HL-60 (cell line): ENCODE results near the gene PKD1.

Experiments
- CTCF ChIP-seq: IDR thresholded peaks from one replicate; pipeline ENCODE4 v1.5.1; 2011; ENCODE audit warnings: low read length, control low read depth, inconsistent platforms; ENCODE audit not compliant: insufficient read depth
- GABPA ChIP-seq: IDR thresholded peaks from 2 replicates; pipeline ENCODE4 v1.6.1; 2012; ENCODE audit warnings: low read depth
- POLR2AphosphoS5 ChIP-seq: IDR thresholded peaks from 2 replicates; pipeline ENCODE4 v1.6.1; 2012; ENCODE audit warnings: low read depth
- REST ChIP-seq: IDR thresholded peaks from 2 replicates; pipeline ENCODE4 v1.6.1; 2012; ENCODE audit warnings: low read depth; ENCODE audit not compliant: insufficient replicate concordance
- SPI1 ChIP-seq: IDR thresholded peaks from 2 replicates; pipeline ENCODE4 v1.6.1; 2012; ENCODE audit warnings: low read depth, mild to moderate bottlenecking, borderline replicate concordance

GRCh38 chr16:2147378-2147777, 11.7 kb upstream of the PKD1 start:
- TF ChIP-seq CTCF (no peak), POLR2AphosphoS5 (no peak), GABPA (no peak), REST (no peak), SPI1 (no peak)
